ENCODE data around the gene MAP4K3. TPM values are rescaled to one million over a fixed set of nuclear protein-coding genes. Genes with fewer than 3 reads are reported as not detected.
A peak's percentile ranks its signal among the peaks of the same experiment; 100 is the strongest.

MAP4K3 gene
- total and polyA plus RNA-seq, 2 of the 4 experiments (the other 2 are of a cell fraction) = 13.2 to 32.6 TPM

GRCh38 chr2:39228413-39229209, 208.5 kb downstream of the MAP4K3 start (continued):
- TF ChIP-seq BHLHE40 (IDR thresholded peaks at IDR 0.05; ENCODE audit: low read depth, low read length) (no peak), CEBPB (IDR thresholded peaks at IDR 0.05; ENCODE audit: low read depth, low read length) (no peak)

GRCh38 chr2:39227628-39228412, 209.3 kb downstream of the MAP4K3 start:
- no peak overlapping the region for H2BK20ac ChIP-seq (ENCODE audit: low read depth, low read length)
- WGBS, 2 experiments (ENCODE audit: extremely low coverage in 2 of 2, insufficient read length in 1 of 2) = 35% methylated on average over 2 of the region's 9 CpGs; no CpG with 5 or more reads in 1 of the 2 experiments
- intact Hi-C loops (cut with micrococcal nuclease) (loop anchor here (1.0 kb wide), 2 partner anchors 109 to 169 kb away; no protein-coding TSS in a partner anchor), in situ Hi-C loops (cut with MboI; ENCODE audit: low sequenced_read_pairs) (loop anchor here (5.0 to 10.0 kb wide), 2 partner anchors 166 to 283 kb away; no protein-coding TSS in a partner anchor), dilution Hi-C loops (cut with HindIII; ENCODE audit: low sequenced_read_pairs, unreplicated experiment) (no loop called here)
- no peak for TF ChIP-seq MAFK (IDR thresholded peaks at IDR 0.05; ENCODE audit: low read depth, low read length)
- no peak for TF ChIP-seq FOS (IDR thresholded peaks at IDR 0.05; ENCODE audit: low read depth, low read length)
- TF ChIP-seq CTCF (conservative IDR thresholded peaks at IDR 0.05; ENCODE audit: low read depth, low read length) = peak; percentile 84
- no peak for TF ChIP-seq MXI1 (IDR thresholded peaks at IDR 0.05; ENCODE audit: borderline replicate concordance, low read depth, low read length)
- TF ChIP-seq RAD21 (IDR thresholded peaks at IDR 0.05; ENCODE audit: low read length) = peak; percentile 77
- TF ChIP-seq CHD1 (IDR thresholded peaks at IDR 0.05; ENCODE audit: low read depth, low read length) = no peak
- TF ChIP-seq USF2 (IDR thresholded peaks at IDR 0.05; ENCODE audit: low read depth, low read length) = no peak
- TF ChIP-seq SMC3 (IDR thresholded peaks at IDR 0.05; ENCODE audit: low read depth, low read length) = peak; percentile 87
- no peak overlapping the region for H3K4ac ChIP-seq (ENCODE audit: low read depth, low read length)
- H3K23ac ChIP-seq (ENCODE audit: low read depth, low read length) = no peak overlapping the region
- no peak overlapping the region for H3K18ac ChIP-seq (ENCODE audit: low read depth, low read length)
- H2BK120ac ChIP-seq (ENCODE audit: low read depth, low read length) = no peak overlapping the region
- no peak overlapping the region for H3K4me3 ChIP-seq (ENCODE audit: insufficient read depth, low read depth, low read length)
- no peak overlapping the region for H3K27ac ChIP-seq (ENCODE audit: insufficient read depth, low read length)
- DNase-seq (peak; percentile 62), ATAC-seq (ENCODE audit: low read depth) (peak; percentile 77)
- no peak overlapping the region for H2BK15ac ChIP-seq (ENCODE audit: low read depth, low read length)
- H4K5ac ChIP-seq (ENCODE audit: low read depth, low read length) = no peak overlapping the region
- H3K36me3 ChIP-seq (ENCODE audit: control insufficient read depth, insufficient read depth, low read length) = no peaks in the 10 kb centered on the region
- peak overlapping the region; percentile 53 for H3K4me2 ChIP-seq (ENCODE audit: low read depth, low read length)
- H3K79me1 ChIP-seq (ENCODE audit: low read depth in 1 of 2, low read length in 2 of 2) = no peaks in the 10 kb centered on the region
- H3K9me3 ChIP-seq (ENCODE audit: control insufficient read depth, insufficient read depth, low read length) = no peaks in the 10 kb centered on the region
- no peak overlapping the region for H2AK9ac ChIP-seq (replicated peaks; ENCODE audit: low read depth, low read length, poor library complexity)
- no peak overlapping the region; the same call in 1 of the 2 replicates for H3K9ac ChIP-seq (ENCODE audit: low read depth, low read length)
- 0 out of 2 replicates have a peak, but pooled peaks cover 1% of the 10 kb centered on the region for H3K4me1 ChIP-seq (ENCODE audit: control insufficient read depth, insufficient read depth, low read length)
- ChIA-PET POLR2A (ENCODE audit: unreplicated experiment) (no interaction called here), CTCF (interaction anchor here (0.5 to 3.3 kb wide), 15 partner anchors 9 to 373 kb away, joined by 3 to 28 read pairs (median 4); partner anchors contain the start of gene SOS1)
- no peaks in the 10 kb centered on the region for H3K27me3 ChIP-seq (ENCODE audit: control insufficient read depth, insufficient read depth, low read length)
- no peak overlapping the region for H4K8ac ChIP-seq (ENCODE audit: low read depth in 2 of 2, low read length in 2 of 2)
- BruUV-seq (replicated peaks) = no TSS peak
- H3K56ac ChIP-seq (ENCODE audit: extremely low read depth, insufficient read depth, low read length) = no peak overlapping the region
- H2AK5ac ChIP-seq (ENCODE audit: low read depth, low read length) = no peak overlapping the region
- no peak overlapping the region; the same call in 1 of the 2 replicates for H3K14ac ChIP-seq (replicated peaks; ENCODE audit: low read depth, low read length)
- no peak overlapping the region for H2BK5ac ChIP-seq (ENCODE audit: low read depth, low read length, poor library complexity, severe bottlenecking)
- no peaks in the 10 kb centered on the region for H4K20me1 ChIP-seq (ENCODE audit: insufficient read depth, low read length)
- H2AFZ ChIP-seq (replicated peaks; ENCODE audit: low read length, poor library complexity) = no peak overlapping the region
- H3K9me1 ChIP-seq (ENCODE audit: insufficient read depth, low read length) = no peaks in the 10 kb centered on the region
- H4K91ac ChIP-seq (ENCODE audit: insufficient read depth, low read depth, low read length) = no peak overlapping the region

Data from IMR-90 (cell line).